Measurements from ENCODE around the gene GRSF1. TPM values are rescaled to one million over a fixed set of nuclear protein-coding genes. Genes with fewer than 3 reads are reported as not detected.

GRSF1 gene
- total RNA-seq, 1 experiment from 2014 or later: 108 TPM

DNA sequence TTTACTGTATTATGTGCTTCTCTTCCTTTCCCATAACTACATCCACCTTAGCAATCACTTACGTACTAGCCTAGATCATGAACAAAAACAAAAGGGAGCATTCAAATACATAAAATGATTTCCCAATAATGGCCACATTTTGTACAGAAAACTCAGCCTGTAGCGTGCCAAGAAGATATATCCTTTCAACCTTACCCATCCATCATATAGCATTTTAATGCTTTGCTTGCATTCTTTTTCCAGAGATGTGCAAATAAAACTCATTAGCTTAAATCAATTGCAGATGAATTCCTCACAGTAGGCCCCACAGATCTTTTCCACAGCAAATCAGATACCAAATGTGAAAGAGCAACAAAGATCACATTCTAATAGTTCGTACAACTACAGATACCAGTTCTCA, 20.8 kb downstream of the GRSF1 start:
- no peak overlapping the region for H3K4ac ChIP-seq (ENCODE audit: low read depth, low read length)
- H2BK15ac ChIP-seq (ENCODE audit: low read depth, low read length): no peak overlapping the region
- no peaks in the 10 kb centered on the region for H4K20me1 ChIP-seq (ENCODE audit: control insufficient read depth, insufficient read depth, insufficient read length)
- H3K79me2 ChIP-seq (ENCODE audit: insufficient read depth, low read length): no peaks in the 10 kb centered on the region
- no peak overlapping the region for H3K9ac ChIP-seq (ENCODE audit: extremely low read depth, insufficient read length, low read length)
- H4K91ac ChIP-seq (ENCODE audit: insufficient read length, low read depth, low read length): no peak overlapping the region
- no peaks in the 10 kb centered on the region for H3K4me1 ChIP-seq (ENCODE audit: insufficient read depth, low read length)
- H3K14ac ChIP-seq (ENCODE audit: insufficient read depth, low read length): no peak overlapping the region
- H3K36me3 Mint-ChIP-seq (ENCODE audit: insufficient read depth in 1 of 3, low read depth in 3 of 3): peaks cover 29 to 57% (median 51%) of the 10 kb centered on the region in 3 experiments
- H3K56ac ChIP-seq (ENCODE audit: insufficient read length, low read depth, low read length): no peak overlapping the region
- no peak overlapping the region for H3K23ac ChIP-seq (ENCODE audit: insufficient read length, low read depth, low read length)
- no peak overlapping the region for H4K5ac ChIP-seq (ENCODE audit: insufficient read length, low read depth, low read length)
- no peak overlapping the region for H3K4me3 Mint-ChIP-seq
- DNase-seq: no peak
- no peak overlapping the region for H4K8ac ChIP-seq (replicated peaks; ENCODE audit: insufficient read length, low read depth, low read length)
- H3K27ac Mint-ChIP-seq: no peak overlapping the region
- no peak overlapping the region for H2BK5ac ChIP-seq (ENCODE audit: insufficient read length, low read length)
- no peak overlapping the region for H3K4me2 ChIP-seq (ENCODE audit: insufficient read depth, insufficient read length, low read length)
- no peak overlapping the region for H2BK120ac ChIP-seq (ENCODE audit: low read depth, low read length, poor library complexity, severe bottlenecking)
- TF ChIP-seq, protein P1, sequence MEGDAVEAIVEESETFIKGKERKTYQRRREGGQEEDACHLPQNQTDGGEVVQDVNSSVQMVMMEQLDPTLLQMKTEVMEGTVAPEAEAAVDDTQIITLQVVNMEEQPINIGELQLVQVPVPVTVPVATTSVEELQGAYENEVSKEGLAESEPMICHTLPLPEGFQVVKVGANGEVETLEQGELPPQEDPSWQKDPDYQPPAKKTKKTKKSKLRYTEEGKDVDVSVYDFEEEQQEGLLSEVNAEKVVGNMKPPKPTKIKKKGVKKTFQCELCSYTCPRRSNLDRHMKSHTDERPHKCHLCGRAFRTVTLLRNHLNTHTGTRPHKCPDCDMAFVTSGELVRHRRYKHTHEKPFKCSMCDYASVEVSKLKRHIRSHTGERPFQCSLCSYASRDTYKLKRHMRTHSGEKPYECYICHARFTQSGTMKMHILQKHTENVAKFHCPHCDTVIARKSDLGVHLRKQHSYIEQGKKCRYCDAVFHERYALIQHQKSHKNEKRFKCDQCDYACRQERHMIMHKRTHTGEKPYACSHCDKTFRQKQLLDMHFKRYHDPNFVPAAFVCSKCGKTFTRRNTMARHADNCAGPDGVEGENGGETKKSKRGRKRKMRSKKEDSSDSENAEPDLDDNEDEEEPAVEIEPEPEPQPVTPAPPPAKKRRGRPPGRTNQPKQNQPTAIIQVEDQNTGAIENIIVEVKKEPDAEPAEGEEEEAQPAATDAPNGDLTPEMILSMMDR (conservative IDR thresholded peaks at IDR 0.05): no peak
- H2AK5ac ChIP-seq (ENCODE audit: insufficient read length, low read length): no peak overlapping the region
- no peaks in the 10 kb centered on the region for H3K9me3 Mint-ChIP-seq
- H2BK12ac ChIP-seq (ENCODE audit: insufficient read length, low read depth, low read length): no peak overlapping the region
- no peak overlapping the region for H3K27ac ChIP-seq (ENCODE audit: insufficient read length, low read depth, low read length)
- H3K79me1 ChIP-seq (ENCODE audit: insufficient read depth, low read depth, low read length, poor library complexity, severe bottlenecking): no peaks in the 10 kb centered on the region
- H3K27me3 Mint-ChIP-seq (ENCODE audit: low read depth): no peaks in the 10 kb centered on the region
- H3K9me3 ChIP-seq (ENCODE audit: control insufficient read depth, low read depth, low read length): no peaks in the 10 kb centered on the region
- H3T11ph ChIP-seq (ENCODE audit: low read length): no peak overlapping the region
- no peaks in the 10 kb centered on the region for H3K27me3 ChIP-seq (ENCODE audit: insufficient read depth, low read length)
- H2BK20ac ChIP-seq (ENCODE audit: low read depth, low read length, poor library complexity, severe bottlenecking): no peak overlapping the region
- no peak overlapping the region for H3K18ac ChIP-seq (ENCODE audit: insufficient read length, low read depth, low read length)
- no peaks in the 10 kb centered on the region for H3K23me2 ChIP-seq (ENCODE audit: insufficient read length, low read depth, low read length, poor library complexity, severe bottlenecking)
- H3K4me1 Mint-ChIP-seq: peaks cover 0 to 5% of the 10 kb centered on the region in 2 experiments; a peak in 1 of 4 replicates
- no peak overlapping the region for H2AFZ ChIP-seq (ENCODE audit: low read length)
- no CpG with 5 or more reads among the region's 3 CpGs for WGBS (ENCODE audit: extremely low coverage, insufficient read length, low lambda C conversion rate)
